HepG2 (cell line): ENCODE measurements around the gene FAM174C. TPM values are rescaled to one million over a fixed set of nuclear protein-coding genes. Genes with fewer than 3 reads are reported as not detected.
A peak's percentile ranks its signal among the peaks of the same experiment; 100 is the strongest.

Source experiments
- ATAC-seq: fragments of 200-7000 bp; cut with Tn5 transposase; 3 replicates; pipeline ENCODE4 v1.9.1; 2020; ENCODE audit warnings: mild to moderate bottlenecking, moderate library complexity
- BruUV-seq: library from RNA; stranded (reverse); fragments of 400-500 nt; replicated peaks from 2 replicates; lab custom pipeline; 2021; lab: Mats Ljungman, UMichigan
- CTCF ChIA-PET: fragments of 300-600 bp; formaldehyde crosslinking; extraction: SDS; loops from one replicate; lab custom pipeline; 2021; ENCODE audit warnings: low total read pairs, inconsistent platforms, low intra/inter-chr PET ratio; lab: Yijun Ruan, JAX
- POLR2A ChIA-PET: fragments of 350-600 bp; sonication (Branson Sonifier 250); formaldehyde crosslinking; loops from one replicate; lab custom pipeline; 2020; ENCODE audit warnings: antibody characterized with exemption, inconsistent platforms; lab: Yijun Ruan, JAX
- DNase-seq: peaks from one replicate; pipeline ENCODE4 v3.0.0-alpha.2; 2015; ENCODE audit warnings: low spot score
- FAIRE-seq: peaks from 3 replicates; lab custom pipeline; 2011; peaks lifted over from hg19 to GRCh38; lab: Jason Lieb, UNC
- H2AFZ ChIP-seq: one replicate; pipeline ENCODE4 v1.6.1; 2011; ENCODE audit warnings: low read length, inconsistent platforms
- H3K27ac ChIP-seq: fragments of 300-600 bp; 3 replicates; pipeline ENCODE4 v1.8.0; 2011; ENCODE audit warnings: mixed run types, mild to moderate bottlenecking, mixed read lengths, low read length, inconsistent platforms; ENCODE audit not compliant: insufficient read depth; ENCODE audit errors: extremely low read length
- H3K27me3 ChIP-seq, 2 experiments: fragments of 200-600 bp in 1 of 2; 2 replicates in 1 of 2; 3 replicates in 1 of 2; pipeline versions ENCODE4 v1.6.0 to v1.8.0; 2011; ENCODE audit warnings: low read length in 2 of 2, mild to moderate bottlenecking in 2 of 2, moderate library complexity in 2 of 2, inconsistent platforms in 1 of 2; ENCODE audit not compliant: insufficient read depth in 2 of 2, control insufficient read depth in 1 of 2
- H3K36me3 ChIP-seq, 2 experiments: fragments of 200-600 bp in 1 of 2; replicated peaks in 1 of 2; 2 replicates in 1 of 2; 3 replicates in 1 of 2; pipeline versions ENCODE4 v1.5.1 to v1.8.0; 2011; ENCODE audit warnings: low read length in 2 of 2, inconsistent platforms in 1 of 2; ENCODE audit not compliant: insufficient read depth in 2 of 2, control insufficient read depth in 1 of 2
- H3K4me1 ChIP-seq: 2 replicates; pipeline ENCODE4 v1.5.1; 2012; ENCODE audit warnings: low read length, inconsistent platforms; ENCODE audit not compliant: insufficient read depth
- H3K4me2 ChIP-seq: 2 replicates; pipeline ENCODE4 v1.6.0; 2011; ENCODE audit warnings: low read depth, low read length, inconsistent platforms
- H3K4me3 ChIP-seq, 3 experiments: fragments of 200-600 bp in 1 of 3; sonication (generic), shearing (Covaris generic) in 1 of 3; replicated peaks in 1 of 3; 2 replicates each; pipeline ENCODE4 v1.5.1; 2011 to 2016; ENCODE audit warnings: low read length in 3 of 3, inconsistent platforms in 2 of 3, low read depth in 2 of 3, mild to moderate bottlenecking in 2 of 3, control low read depth in 1 of 3, mixed read lengths in 1 of 3; ENCODE audit not compliant: insufficient read depth in 1 of 3
- H3K79me2 ChIP-seq: one replicate; pipeline ENCODE4 v1.6.1; 2011; ENCODE audit warnings: low read length, inconsistent platforms; ENCODE audit not compliant: insufficient read depth
- H3K9ac ChIP-seq: 2 replicates; pipeline ENCODE4 v1.6.0; 2011; ENCODE audit warnings: mild to moderate bottlenecking, low read depth, low read length, inconsistent platforms; ENCODE audit not compliant: insufficient read depth
- H3K9me3 ChIP-seq: 2 replicates; pipeline ENCODE4 v1.5.1; 2012; ENCODE audit warnings: mild to moderate bottlenecking, low read length
- H4K20me1 ChIP-seq: 2 replicates; pipeline ENCODE4 v1.6.0; 2011; ENCODE audit warnings: inconsistent platforms, mild to moderate bottlenecking, low read length, moderate library complexity; ENCODE audit not compliant: insufficient read depth
- ARHGAP35 ChIP-seq: sonication (generic); formaldehyde crosslinking; IDR thresholded peaks from 2 replicates; pipeline ENCODE4 v1.9.0; 2022; ENCODE audit warnings: mild to moderate bottlenecking, inconsistent platforms, moderate library complexity, missing genetic modification reagents, borderline replicate concordance
- BRD4 ChIP-seq: sonication (generic); formaldehyde crosslinking; IDR thresholded peaks from 2 replicates; pipeline ENCODE4 v1.4.0; 2020; ENCODE audit warnings: missing genetic modification reagents
- DMAP1 ChIP-seq: IDR thresholded peaks from 2 replicates; pipeline ENCODE4 v1.6.1; 2016
- FOXC1 ChIP-seq: sonication (generic); formaldehyde crosslinking; IDR thresholded peaks from 2 replicates; pipeline ENCODE4 v1.8.0; 2022; ENCODE audit warnings: mild to moderate bottlenecking, missing genetic modification reagents, borderline replicate concordance
- HOXA9 ChIP-seq: sonication (generic); formaldehyde crosslinking; IDR thresholded peaks from 2 replicates; pipeline ENCODE4 v1.8.1; 2022; ENCODE audit warnings: missing genetic modification reagents, mild to moderate bottlenecking, moderate library complexity, borderline replicate concordance
- MBNL3 ChIP-seq: fragments of 250-450 bp; sonication (Bioruptor Pico); conservative IDR thresholded peaks from 2 replicates; pipeline ENCODE4 v1.8.0; 2022; ENCODE audit warnings: mild to moderate bottlenecking, inconsistent platforms
- MTF1 ChIP-seq: sonication (generic); formaldehyde crosslinking; IDR thresholded peaks from 2 replicates; pipeline ENCODE4 v1.5.0; 2020; ENCODE audit warnings: missing genetic modification reagents
- RORA ChIP-seq: sonication (generic); formaldehyde crosslinking; IDR thresholded peaks from 2 replicates; pipeline ENCODE4 v1.5.0; 2020; ENCODE audit warnings: mild to moderate bottlenecking, missing genetic modification reagents, moderate library complexity
- SP140L ChIP-seq: sonication (generic); formaldehyde crosslinking; IDR thresholded peaks from 2 replicates; pipeline ENCODE4 v1.4.0; 2020; ENCODE audit warnings: missing genetic modification reagents, borderline replicate concordance
- ZMYM3 ChIP-seq: sonication (generic); formaldehyde crosslinking; IDR thresholded peaks from 2 replicates; pipeline ENCODE4 v1.5.1; 2020; ENCODE audit warnings: mild to moderate bottlenecking, missing genetic modification reagents
- ZNF382 ChIP-seq: sonication (generic); formaldehyde crosslinking; IDR thresholded peaks from 2 replicates; pipeline ENCODE4 v1.5.0; 2020; ENCODE audit warnings: missing genetic modification reagents, mild to moderate bottlenecking, borderline replicate concordance
- ZNF615 ChIP-seq: sonication (generic); formaldehyde crosslinking; IDR thresholded peaks from 2 replicates; pipeline ENCODE4 v1.5.0; 2020; ENCODE audit warnings: mild to moderate bottlenecking, missing genetic modification reagents, borderline replicate concordance
- ZNF709 ChIP-seq: sonication (generic); formaldehyde crosslinking; IDR thresholded peaks from 2 replicates; pipeline ENCODE4 v1.5.0; 2020; ENCODE audit warnings: mild to moderate bottlenecking, missing genetic modification reagents
- ZNF724P ChIP-seq: sonication (generic); formaldehyde crosslinking; IDR thresholded peaks from 2 replicates; pipeline ENCODE4 v1.8.0; 2022; ENCODE audit warnings: missing genetic modification reagents, borderline replicate concordance
- ZNF780A ChIP-seq: sonication (generic); formaldehyde crosslinking; IDR thresholded peaks from 2 replicates; pipeline ENCODE4 v1.8.0; 2022; ENCODE audit warnings: mild to moderate bottlenecking, missing genetic modification reagents, moderate library complexity
- WGBS: methylation state at CpG from one replicate; pipeline ENCODE4 v1.1.6; 2017; ENCODE audit warnings: low lambda C conversion rate; 5-methylcytosine and 5-hydroxymethylcytosine counted together
- in situ Hi-C: cut with HindIII; loops from 2 replicates; pipeline ENCODE4 v1.10.0; 2017; ENCODE audit warnings: low pct_unique_long_range_greater_than_20kb; ENCODE audit not compliant: extremely low pct_ligation_motif_present
- intact Hi-C: fragments of 100-400 bp; cut with micrococcal nuclease; formaldehyde crosslinking; loops from one replicate; pipeline ENCODE4 v1.10.0; 2022; ENCODE audit not compliant: unreplicated experiment
- polyA plus RNA-seq, 8 experiments: library from polyadenylated mRNA; depleted of rRNA in 3 of 8; stranded (reverse) in 7 of 8; unstranded in 1 of 8; fragments of >200 nt; fragmentation: Illumina TruSeq in 4 of 8; extraction: Trizol in 4 of 8; gene quantifications; 2 replicates each; pipeline versions ENCODE4 v1.2.1 to v1.2.3, GENCODE V29; 2011 to 2016; ENCODE audit warnings: low read depth in 4 of 8, missing spikeins in 1 of 8, mixed read lengths in 1 of 8; ENCODE audit not compliant: insufficient read depth in 1 of 8
- total RNA-seq, 5 experiments: library from RNA; depleted of rRNA; stranded (reverse); fragments of >200 nt; fragmentation: Illumina TruSeq; extraction: Trizol; gene quantifications; 2 replicates each; pipeline ENCODE4 v1.2.3, GENCODE V29; 2016; ENCODE audit warnings: low read depth in 1 of 5
- TF ChIP-seq, protein P1 (sequence below): sonication (generic); formaldehyde crosslinking; IDR thresholded peaks from 2 replicates; pipeline ENCODE4 v1.5.0; 2020; ENCODE audit warnings: mild to moderate bottlenecking, missing genetic modification reagents
- TF ChIP-seq, protein P2 (sequence below): sonication (generic); formaldehyde crosslinking; IDR thresholded peaks from 2 replicates; pipeline ENCODE4 v1.4.0; 2020; ENCODE audit warnings: missing genetic modification reagents, borderline replicate concordance
- TF ChIP-seq, protein P3 (sequence below): sonication (generic); formaldehyde crosslinking; IDR thresholded peaks from 2 replicates; pipeline ENCODE4 v1.4.0; 2020; ENCODE audit warnings: missing genetic modification reagents
- TF ChIP-seq, protein P4 (sequence below): sonication (generic); formaldehyde crosslinking; IDR thresholded peaks from 2 replicates; pipeline ENCODE4 v1.5.1; 2020; ENCODE audit warnings: missing genetic modification reagents, mild to moderate bottlenecking, borderline replicate concordance

Gene FAM174C
- total and polyA plus RNA-seq, 2 of the 13 experiments (the other 11 are each of a cell fraction or from before 2014, with no cell fraction given), result 19.5 to 31.3 TPM

DNA sequence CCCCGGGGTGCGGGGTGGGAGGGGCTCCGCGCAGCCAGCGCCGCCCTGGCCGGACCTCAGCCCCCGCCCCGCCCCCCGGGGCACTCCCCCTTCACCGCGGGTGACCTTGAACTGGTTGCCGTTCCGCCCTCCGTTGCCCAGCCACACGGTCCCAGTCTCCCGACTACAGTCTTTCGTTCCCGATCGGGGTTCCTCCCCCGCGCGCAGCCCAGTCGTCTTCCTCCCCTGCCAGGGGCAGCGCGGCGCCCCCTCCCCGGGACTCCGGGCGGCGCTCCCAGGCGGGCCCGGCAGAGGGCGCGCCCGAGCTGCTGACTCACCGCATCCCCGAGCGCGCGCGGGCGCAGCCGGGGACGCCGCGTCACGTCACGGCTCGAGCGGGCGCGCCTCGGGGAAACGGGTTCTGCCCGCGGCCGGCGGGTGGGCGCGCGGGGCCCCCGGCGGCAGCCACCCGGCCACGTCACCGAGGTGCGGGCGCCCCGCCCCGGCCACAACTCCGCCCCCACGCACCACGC lies 26.5 kb upstream of the FAM174C start:
- Histone ChIP-seq H3K36me3 (peaks cover 2 to 9% of the 10 kb centered on the region in 2 experiments; a peak in 2 of 5 replicates), H3K9ac (peak overlapping the region; percentile 92), H3K4me2 (peak overlapping the region; percentile 57), H3K9me3 (no peaks in the 10 kb centered on the region), H3K27ac (peak overlapping the region; percentile 98), H4K20me1 (peaks cover 19% of the 10 kb centered on the region; the same call in 1 of the 2 replicates), H3K27me3 (no peaks in the 10 kb centered on the region; a peak in 1 of 5 replicates), H3K4me1 (peaks cover 51% of the 10 kb centered on the region), H3K4me3 (peak overlapping the region; percentile 80 to 86 (median 82)), H2AFZ (no peak overlapping the region), H3K79me2 (peaks cover 23% of the 10 kb centered on the region)
- POLR2A ChIA-PET, result interaction anchor here (13.7 kb wide), 1 partner anchor 16 kb away, joined by 668 read pairs; the partner anchor contains the start of gene CIRBP
- TSS peak; percentile 65 for BruUV-seq
- peak; percentile 0; the same call in 2 of the 3 replicates for ATAC-seq
- in situ Hi-C loops, result no loop called here
- DNase-seq, result peak; percentile 75
- FAIRE-seq, result no peak
- no CpG with 5 or more reads among the region's 74 CpGs for WGBS
- CTCF ChIA-PET, result interaction anchor here (0.8 kb wide), 1 partner anchor 18 kb away, joined by 4 read pairs; no protein-coding TSS in a partner anchor
- intact Hi-C loops, result no loop called here
- TF ChIP-seq ZNF709 (CRISPR knock-in tag) (no peak), ZNF724P (0 out of 2 replicates have a peak, but pooled peaks have one; percentile 2), ZNF615 (CRISPR knock-in tag) (no peak), RORA (CRISPR knock-in tag) (no peak), ZNF780A (CRISPR knock-in tag) (no peak), ZNF382 (CRISPR knock-in tag) (no peak), FOXC1 (no peak), ZMYM3 (CRISPR knock-in tag) (no peak), HOXA9 (no peak), MBNL3 (CRISPR knock-in tag) (no peak), MTF1 (CRISPR knock-in tag) (no peak), BRD4 (CRISPR knock-in tag) (no peak), ARHGAP35 (no peak), DMAP1 (CRISPR knock-in tag) (no peak), SP140L (CRISPR knock-in tag) (no peak)
- TF ChIP-seq, protein P1, sequence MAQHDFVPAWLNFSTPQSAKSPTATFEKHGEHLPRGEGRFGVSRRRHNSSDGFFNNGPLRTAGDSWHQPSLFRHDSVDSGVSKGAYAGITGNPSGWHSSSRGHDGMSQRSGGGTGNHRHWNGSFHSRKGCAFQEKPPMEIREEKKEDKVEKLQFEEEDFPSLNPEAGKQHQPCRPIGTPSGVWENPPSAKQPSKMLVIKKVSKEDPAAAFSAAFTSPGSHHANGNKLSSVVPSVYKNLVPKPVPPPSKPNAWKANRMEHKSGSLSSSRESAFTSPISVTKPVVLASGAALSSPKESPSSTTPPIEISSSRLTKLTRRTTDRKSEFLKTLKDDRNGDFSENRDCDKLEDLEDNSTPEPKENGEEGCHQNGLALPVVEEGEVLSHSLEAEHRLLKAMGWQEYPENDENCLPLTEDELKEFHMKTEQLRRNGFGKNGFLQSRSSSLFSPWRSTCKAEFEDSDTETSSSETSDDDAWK (CRISPR knock-in tag), result no peak
- TF ChIP-seq, protein P2, sequence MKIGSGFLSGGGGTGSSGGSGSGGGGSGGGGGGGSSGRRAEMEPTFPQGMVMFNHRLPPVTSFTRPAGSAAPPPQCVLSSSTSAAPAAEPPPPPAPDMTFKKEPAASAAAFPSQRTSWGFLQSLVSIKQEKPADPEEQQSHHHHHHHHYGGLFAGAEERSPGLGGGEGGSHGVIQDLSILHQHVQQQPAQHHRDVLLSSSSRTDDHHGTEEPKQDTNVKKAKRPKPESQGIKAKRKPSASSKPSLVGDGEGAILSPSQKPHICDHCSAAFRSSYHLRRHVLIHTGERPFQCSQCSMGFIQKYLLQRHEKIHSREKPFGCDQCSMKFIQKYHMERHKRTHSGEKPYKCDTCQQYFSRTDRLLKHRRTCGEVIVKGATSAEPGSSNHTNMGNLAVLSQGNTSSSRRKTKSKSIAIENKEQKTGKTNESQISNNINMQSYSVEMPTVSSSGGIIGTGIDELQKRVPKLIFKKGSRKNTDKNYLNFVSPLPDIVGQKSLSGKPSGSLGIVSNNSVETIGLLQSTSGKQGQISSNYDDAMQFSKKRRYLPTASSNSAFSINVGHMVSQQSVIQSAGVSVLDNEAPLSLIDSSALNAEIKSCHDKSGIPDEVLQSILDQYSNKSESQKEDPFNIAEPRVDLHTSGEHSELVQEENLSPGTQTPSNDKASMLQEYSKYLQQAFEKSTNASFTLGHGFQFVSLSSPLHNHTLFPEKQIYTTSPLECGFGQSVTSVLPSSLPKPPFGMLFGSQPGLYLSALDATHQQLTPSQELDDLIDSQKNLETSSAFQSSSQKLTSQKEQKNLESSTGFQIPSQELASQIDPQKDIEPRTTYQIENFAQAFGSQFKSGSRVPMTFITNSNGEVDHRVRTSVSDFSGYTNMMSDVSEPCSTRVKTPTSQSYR, result no peak; the same call in 1 of the 2 replicates
- TF ChIP-seq, protein P3, sequence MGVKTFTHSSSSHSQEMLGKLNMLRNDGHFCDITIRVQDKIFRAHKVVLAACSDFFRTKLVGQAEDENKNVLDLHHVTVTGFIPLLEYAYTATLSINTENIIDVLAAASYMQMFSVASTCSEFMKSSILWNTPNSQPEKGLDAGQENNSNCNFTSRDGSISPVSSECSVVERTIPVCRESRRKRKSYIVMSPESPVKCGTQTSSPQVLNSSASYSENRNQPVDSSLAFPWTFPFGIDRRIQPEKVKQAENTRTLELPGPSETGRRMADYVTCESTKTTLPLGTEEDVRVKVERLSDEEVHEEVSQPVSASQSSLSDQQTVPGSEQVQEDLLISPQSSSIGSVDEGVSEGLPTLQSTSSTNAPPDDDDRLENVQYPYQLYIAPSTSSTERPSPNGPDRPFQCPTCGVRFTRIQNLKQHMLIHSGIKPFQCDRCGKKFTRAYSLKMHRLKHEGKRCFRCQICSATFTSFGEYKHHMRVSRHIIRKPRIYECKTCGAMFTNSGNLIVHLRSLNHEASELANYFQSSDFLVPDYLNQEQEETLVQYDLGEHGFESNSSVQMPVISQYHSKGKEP (CRISPR knock-in tag), result no peak
- TF ChIP-seq, protein P4, sequence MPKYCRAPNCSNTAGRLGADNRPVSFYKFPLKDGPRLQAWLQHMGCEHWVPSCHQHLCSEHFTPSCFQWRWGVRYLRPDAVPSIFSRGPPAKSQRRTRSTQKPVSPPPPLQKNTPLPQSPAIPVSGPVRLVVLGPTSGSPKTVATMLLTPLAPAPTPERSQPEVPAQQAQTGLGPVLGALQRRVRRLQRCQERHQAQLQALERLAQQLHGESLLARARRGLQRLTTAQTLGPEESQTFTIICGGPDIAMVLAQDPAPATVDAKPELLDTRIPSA (CRISPR knock-in tag), result no peak
